Measurements from ENCODE around the gene C12orf56.

Gene C12orf56

GRCh38 chr12:64419696-64420095, 29.1 kb upstream of the C12orf56 start:
- Histone ChIP-seq H3K27me3 (replicated peaks in 2 of 5; ENCODE audit: control insufficient read depth in 4 of 5, insufficient read depth in 5 of 5, low read length in 4 of 5) (no peaks in the 10 kb centered on the region), H3K36me3 (ENCODE audit: control insufficient read depth in 4 of 4, insufficient read depth in 4 of 4, low read length in 3 of 4) (peaks cover 21 to 85% (median 62%) of the 10 kb centered on the region in 4 experiments), H3K4me3 (ENCODE audit: control insufficient read depth in 1 of 7, extremely low read depth in 1 of 7, insufficient read depth in 4 of 7, low read depth in 2 of 7, low read length in 6 of 7) (no peak overlapping the region), H3K27ac (ENCODE audit: insufficient read depth in 1 of 2, low read depth in 1 of 2, low read length in 2 of 2, poor library complexity in 1 of 2, severe bottlenecking in 2 of 2) (no peak overlapping the region), H3K4me1 (ENCODE audit: control extremely low read depth in 1 of 4, control insufficient read depth in 4 of 4, insufficient read depth in 4 of 4, low read length in 3 of 4) (no peaks in the 10 kb centered on the region), H3K9me3 (ENCODE audit: control extremely low read depth in 1 of 5, control insufficient read depth in 4 of 5, insufficient read depth in 2 of 5, low read depth in 1 of 5, low read length in 4 of 5) (no peaks in the 10 kb centered on the region)
- WGBS (ENCODE audit: insufficient coverage), result no CpG with 5 or more reads among the region's 3 CpGs
- ChIA-PET POLR2A (no interaction called here), CTCF (no interaction called here)
- DNase-seq, result no peak

GRCh38 chr12:64418209-64418608, 27.7 kb upstream of the C12orf56 start:
- Histone ChIP-seq H3K4me3 (ENCODE audit: control insufficient read depth in 1 of 7, extremely low read depth in 1 of 7, insufficient read depth in 4 of 7, low read depth in 2 of 7, low read length in 6 of 7) (no peak overlapping the region), H3K27ac (ENCODE audit: insufficient read depth in 1 of 2, low read depth in 1 of 2, low read length in 2 of 2, poor library complexity in 1 of 2, severe bottlenecking in 2 of 2) (no peak overlapping the region), H3K4me1 (ENCODE audit: control extremely low read depth in 1 of 4, control insufficient read depth in 4 of 4, insufficient read depth in 4 of 4, low read length in 3 of 4) (no peaks in the 10 kb centered on the region), H3K27me3 (replicated peaks in 2 of 5; ENCODE audit: control insufficient read depth in 4 of 5, insufficient read depth in 5 of 5, low read length in 4 of 5) (no peaks in the 10 kb centered on the region), H3K36me3 (ENCODE audit: control insufficient read depth in 4 of 4, insufficient read depth in 4 of 4, low read length in 3 of 4) (peaks cover 24 to 85% (median 58%) of the 10 kb centered on the region in 4 experiments), H3K9me3 (ENCODE audit: control extremely low read depth in 1 of 5, control insufficient read depth in 4 of 5, insufficient read depth in 2 of 5, low read depth in 1 of 5, low read length in 4 of 5) (peaks cover 0 to 1% (median 0%) of the 10 kb centered on the region in 5 experiments)
- POLR2A ChIA-PET, result no interaction called here
- no peak for DNase-seq
- CTCF ChIA-PET, result interaction anchor here (1.3 kb wide), 1 partner anchor 19 kb away, joined by 4 read pairs; no protein-coding TSS in a partner anchor

GRCh38 chr12:64413884-64414283, 23.3 kb upstream of the C12orf56 start:
- Histone ChIP-seq H3K4me1 (ENCODE audit: control extremely low read depth in 1 of 4, control insufficient read depth in 4 of 4, insufficient read depth in 4 of 4, low read length in 3 of 4) (no peaks in the 10 kb centered on the region), H3K27me3 (replicated peaks in 2 of 5; ENCODE audit: control insufficient read depth in 4 of 5, insufficient read depth in 5 of 5, low read length in 4 of 5) (no peaks in the 10 kb centered on the region), H3K36me3 (ENCODE audit: control insufficient read depth in 4 of 4, insufficient read depth in 4 of 4, low read length in 3 of 4) (peaks cover 27 to 82% (median 50%) of the 10 kb centered on the region in 4 experiments), H3K4me3 (ENCODE audit: control insufficient read depth in 1 of 7, extremely low read depth in 1 of 7, insufficient read depth in 4 of 7, low read depth in 2 of 7, low read length in 6 of 7) (no peak overlapping the region), H3K27ac (ENCODE audit: insufficient read depth in 1 of 2, low read depth in 1 of 2, low read length in 2 of 2, poor library complexity in 1 of 2, severe bottlenecking in 2 of 2) (no peak overlapping the region), H3K9me3 (ENCODE audit: control extremely low read depth in 1 of 5, control insufficient read depth in 4 of 5, insufficient read depth in 2 of 5, low read depth in 1 of 5, low read length in 4 of 5) (peaks cover 0 to 1% (median 0%) of the 10 kb centered on the region in 5 experiments)
- CTCF ChIA-PET, result interaction anchor here (1.4 kb wide), 1 partner anchor 22 kb away, joined by 4 read pairs; no protein-coding TSS in a partner anchor
- DNase-seq, result no peak
- 93% methylated on average over 2 of the region's 2 CpGs for WGBS (ENCODE audit: insufficient coverage)
- POLR2A ChIA-PET, result no interaction called here

- ChIA-PET CTCF (no interaction called here), POLR2A (no interaction called here)
- Histone ChIP-seq H3K4me3 (ENCODE audit: control insufficient read depth in 1 of 7, extremely low read depth in 1 of 7, insufficient read depth in 4 of 7, low read depth in 2 of 7, low read length in 6 of 7) (no peak overlapping the region), H3K4me1 (ENCODE audit: control extremely low read depth in 1 of 4, control insufficient read depth in 4 of 4, insufficient read depth in 4 of 4, low read length in 3 of 4) (no peaks in the 10 kb centered on the region), H3K27me3 (replicated peaks in 2 of 5; ENCODE audit: control insufficient read depth in 4 of 5, insufficient read depth in 5 of 5, low read length in 4 of 5) (no peaks in the 10 kb centered on the region), H3K36me3 (ENCODE audit: control insufficient read depth in 4 of 4, insufficient read depth in 4 of 4, low read length in 3 of 4) (peaks cover 22 to 70% (median 41%) of the 10 kb centered on the region in 4 experiments), H3K27ac (ENCODE audit: insufficient read depth in 1 of 2, low read depth in 1 of 2, low read length in 2 of 2, poor library complexity in 1 of 2, severe bottlenecking in 2 of 2) (no peak overlapping the region), H3K9me3 (ENCODE audit: control extremely low read depth in 1 of 5, control insufficient read depth in 4 of 5, insufficient read depth in 2 of 5, low read depth in 1 of 5, low read length in 4 of 5) (peaks cover 0 to 1% (median 0%) of the 10 kb centered on the region in 5 experiments)
- no peak for DNase-seq
- 94% methylated on average over 2 of the region's 2 CpGs for WGBS (ENCODE audit: insufficient coverage)
Measured at GRCh38 chr12:64412459-64412858, 21.9 kb upstream of the C12orf56 start.

- POLR2A ChIA-PET, result no interaction called here
- WGBS (ENCODE audit: insufficient coverage), result 80% methylated on average over 1 of the region's 2 CpGs
- peaks cover 22 to 61% (median 35%) of the 10 kb centered on the region in 4 experiments for H3K36me3 ChIP-seq (ENCODE audit: control insufficient read depth in 4 of 4, insufficient read depth in 4 of 4, low read length in 3 of 4)
- H3K4me3 ChIP-seq (ENCODE audit: control insufficient read depth in 1 of 7, extremely low read depth in 1 of 7, insufficient read depth in 4 of 7, low read depth in 2 of 7, low read length in 6 of 7), result no peak overlapping the region
- H3K27me3 ChIP-seq (replicated peaks in 2 of 5; ENCODE audit: control insufficient read depth in 4 of 5, insufficient read depth in 5 of 5, low read length in 4 of 5), result no peaks in the 10 kb centered on the region
- CTCF ChIA-PET, result no interaction called here
- H3K9me3 ChIP-seq (ENCODE audit: control extremely low read depth in 1 of 5, control insufficient read depth in 4 of 5, insufficient read depth in 2 of 5, low read depth in 1 of 5, low read length in 4 of 5), result peaks cover 0 to 1% (median 0%) of the 10 kb centered on the region in 5 experiments
- no peak for DNase-seq
- H3K27ac ChIP-seq (ENCODE audit: insufficient read depth in 1 of 2, low read depth in 1 of 2, low read length in 2 of 2, poor library complexity in 1 of 2, severe bottlenecking in 2 of 2), result no peak overlapping the region
- peaks cover 0 to 5% (median 1%) of the 10 kb centered on the region in 4 experiments for H3K4me1 ChIP-seq (ENCODE audit: control extremely low read depth in 1 of 4, control insufficient read depth in 4 of 4, insufficient read depth in 4 of 4, low read length in 3 of 4)
Measured at GRCh38 chr12:64411427-64411826, 20.9 kb upstream of the C12orf56 start.

GRCh38 chr12:64407342-64408223, 17.0 kb upstream of the C12orf56 start:
- Histone ChIP-seq H3K9me3 (ENCODE audit: control extremely low read depth in 1 of 5, control insufficient read depth in 4 of 5, insufficient read depth in 2 of 5, low read depth in 1 of 5, low read length in 4 of 5) (no peaks in the 10 kb centered on the region), H3K27ac (ENCODE audit: insufficient read depth in 1 of 2, low read depth in 1 of 2, low read length in 2 of 2, poor library complexity in 1 of 2, severe bottlenecking in 2 of 2) (no peak overlapping the region), H3K4me1 (ENCODE audit: control extremely low read depth in 1 of 4, control insufficient read depth in 4 of 4, insufficient read depth in 4 of 4, low read length in 3 of 4) (peaks cover 0 to 19% (median 13%) of the 10 kb centered on the region in 4 experiments), H3K27me3 (replicated peaks in 2 of 5; ENCODE audit: control insufficient read depth in 4 of 5, insufficient read depth in 5 of 5, low read length in 4 of 5) (no peaks in the 10 kb centered on the region), H3K36me3 (ENCODE audit: control insufficient read depth in 4 of 4, insufficient read depth in 4 of 4, low read length in 3 of 4) (peaks cover 8 to 27% (median 16%) of the 10 kb centered on the region in 4 experiments), H3K4me3 (ENCODE audit: control insufficient read depth in 1 of 7, extremely low read depth in 1 of 7, insufficient read depth in 4 of 7, low read depth in 2 of 7, low read length in 6 of 7) (no peak overlapping the region)
- CTCF ChIA-PET, result no interaction called here
- WGBS (ENCODE audit: insufficient coverage), result 88% methylated on average over 6 of the region's 9 CpGs
- no peak for DNase-seq
- POLR2A ChIA-PET, result interaction anchor here (0.6 kb wide), 1 partner anchor 18 kb away, joined by 3 read pairs; no protein-coding TSS in a partner anchor
